Gastrocnemius medialis (tissue), 4 donors: ENCODE measurements around the gene LAPTM4A.

Experiments
- CTCF ChIP-seq, 5 experiments: fragments of 450-650 bp in 3 of 5; fragments of 200-600 bp in 2 of 5; sonication (generic) in 2 of 5; IDR thresholded peaks in 4 of 5; conservative IDR thresholded peaks in 1 of 5; 1 replicate in 4 of 5; 2 replicates in 1 of 5; pipeline ENCODE4 v1.5.1; 2016 to 2019; ENCODE audit warnings: antibody characterized with exemption in 5 of 5, mild to moderate bottlenecking in 3 of 5, moderate library complexity in 3 of 5
- POLR2A ChIP-seq, 2 donors: fragments of 450-650 bp; IDR thresholded peaks; one replicate each; pipeline ENCODE4 v1.6.1; 2017; ENCODE audit warnings: antibody characterized with exemption in 2 of 2, mild to moderate bottlenecking in 2 of 2, moderate library complexity in 2 of 2

GRCh38 chr2:20030224-20030623 lies 21.2 kb downstream of the LAPTM4A start:
- TF ChIP-seq CTCF (IDR thresholded peaks at IDR 0.05 in 4 of 5, conservative IDR thresholded peaks at IDR 0.05 in 1 of 5) (no peak), POLR2A (IDR thresholded peaks at IDR 0.05) (no peak)
